Measurements from ENCODE around the gene CLIC3.
"Not testable (repeated sequence)": the region's sequence is repeated elsewhere in the genome, so short reads cannot be mapped to it uniquely, and the experiment has no call there.

The CLIC3 gene, protein sequence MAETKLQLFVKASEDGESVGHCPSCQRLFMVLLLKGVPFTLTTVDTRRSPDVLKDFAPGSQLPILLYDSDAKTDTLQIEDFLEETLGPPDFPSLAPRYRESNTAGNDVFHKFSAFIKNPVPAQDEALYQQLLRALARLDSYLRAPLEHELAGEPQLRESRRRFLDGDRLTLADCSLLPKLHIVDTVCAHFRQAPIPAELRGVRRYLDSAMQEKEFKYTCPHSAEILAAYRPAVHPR

DNA sequence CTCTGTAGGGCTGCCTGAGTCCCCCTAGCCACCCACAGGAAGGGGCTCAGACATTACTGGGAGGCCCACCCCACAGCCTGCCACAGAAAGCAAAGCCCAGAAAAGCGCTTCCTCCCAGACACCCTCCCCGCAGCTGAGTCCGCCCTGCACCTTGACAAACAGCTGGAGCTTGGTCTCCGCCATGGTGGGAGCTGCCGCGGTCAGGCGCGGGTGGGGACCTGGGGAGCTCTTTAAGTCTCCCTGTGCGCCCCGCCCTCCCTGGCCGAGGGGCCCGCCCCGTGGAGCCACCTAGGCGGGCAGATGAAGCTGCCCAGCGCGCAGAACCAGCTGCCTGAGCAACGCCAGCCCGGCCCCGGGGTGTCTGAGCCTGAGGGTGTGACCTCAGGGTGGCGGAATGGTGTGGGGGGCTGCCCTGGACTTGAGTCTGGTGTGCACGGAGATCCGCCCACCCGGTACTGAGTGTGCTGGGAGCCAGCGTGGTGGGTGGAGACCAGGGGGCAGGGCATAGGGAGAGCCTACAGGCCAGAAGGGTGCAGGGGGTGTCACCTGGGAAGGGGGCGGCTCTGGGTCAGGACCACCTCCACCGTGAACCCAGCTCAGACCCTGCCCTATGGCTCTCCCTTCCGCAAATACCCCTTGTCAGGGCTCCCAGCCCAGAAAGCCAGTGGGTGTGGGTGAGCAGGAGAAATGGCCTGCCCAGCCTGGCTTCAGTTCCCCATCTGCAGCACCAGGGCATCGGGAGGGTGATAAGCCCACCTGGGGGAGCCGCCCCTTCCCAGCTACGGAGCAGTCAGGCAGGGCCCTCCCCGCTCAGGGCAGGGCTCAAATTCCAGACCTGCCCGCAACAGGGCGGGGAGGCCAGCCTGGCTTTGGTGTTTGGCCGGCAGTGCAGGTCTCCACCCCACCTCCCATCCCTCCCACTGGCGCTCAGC, at the start of gene CLIC3:
TSS of gene CLIC3 (minus strand) at position 208 of the 932 bp plus-strand sequence. CDS start at position 183, 25 bp downstream.
- peak; percentile 23 to 55 (median 39) for DNase-seq

DNA sequence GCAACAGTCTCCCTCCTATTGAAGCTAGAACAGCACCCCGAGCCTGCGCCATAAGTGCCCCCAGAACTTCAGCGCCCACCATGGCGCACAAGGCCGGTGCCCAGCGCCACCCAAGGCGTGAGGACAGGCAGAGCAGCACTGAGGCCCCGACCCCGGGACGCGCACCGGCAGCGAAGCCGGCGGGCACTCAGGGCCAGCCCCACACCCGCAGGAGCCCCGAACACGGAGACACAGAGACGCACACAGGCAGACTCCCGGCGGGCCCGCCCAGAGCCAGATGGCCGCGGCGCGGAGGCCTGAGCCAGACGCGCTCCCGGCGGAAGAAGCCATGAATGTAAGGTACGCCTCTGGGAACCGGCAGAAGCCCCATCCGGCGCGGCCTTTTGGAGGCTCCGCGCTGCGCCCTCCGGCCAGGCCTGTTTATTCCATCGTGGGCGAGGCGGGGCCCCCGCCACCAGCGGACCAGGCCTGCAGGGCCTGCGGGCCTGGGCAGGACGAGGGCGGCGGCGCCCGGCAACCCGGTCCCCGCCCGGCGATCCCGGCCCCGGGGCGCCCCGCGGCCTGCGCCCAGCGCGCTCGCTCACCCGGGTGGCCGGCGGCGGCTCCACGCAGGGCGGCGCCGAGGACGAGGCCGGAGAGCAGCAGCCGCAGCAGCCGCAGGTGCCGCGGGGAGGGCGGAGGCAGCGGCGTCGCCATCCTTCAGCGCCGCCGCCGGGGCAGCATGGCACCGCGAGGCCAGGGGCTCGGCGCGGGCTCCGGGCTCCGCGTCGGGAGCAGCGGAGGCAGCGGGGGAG, 49.1 kb upstream of the CLIC3 start:
- peak in 1 of 3 donors; percentile 51 for DNase-seq

DNA sequence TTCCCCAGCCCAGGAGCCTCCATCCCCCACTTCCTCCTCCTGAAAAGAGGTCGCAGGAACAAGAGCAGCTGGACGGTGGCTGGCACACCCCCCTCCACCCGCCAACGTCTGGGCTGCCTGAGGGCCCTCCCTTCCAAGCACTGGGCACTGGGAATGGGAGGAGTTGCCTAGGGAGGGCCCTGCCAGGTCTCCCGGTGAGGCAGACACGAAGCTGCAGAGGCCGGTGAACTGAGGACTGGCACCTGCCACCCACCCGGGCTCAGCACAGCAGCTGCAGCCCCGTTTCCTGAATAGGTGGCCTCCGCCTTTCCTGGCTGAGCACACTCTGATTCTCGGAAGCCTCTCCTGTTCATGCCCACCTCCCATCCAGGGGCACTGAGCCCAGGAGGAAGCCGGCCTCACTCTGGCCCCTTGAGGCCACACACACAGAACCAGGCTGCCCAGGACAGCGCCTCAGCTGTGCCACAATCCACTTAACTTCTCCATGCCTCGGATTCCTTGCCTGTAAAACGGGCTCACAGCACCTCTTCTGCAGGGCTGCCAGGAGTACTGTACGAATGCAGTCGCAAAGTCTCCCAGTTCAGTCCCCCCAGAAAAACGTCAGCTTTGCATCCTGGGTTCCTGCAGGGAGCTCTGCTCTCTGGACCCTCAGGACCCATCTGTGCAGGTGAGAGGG, 48.3 kb upstream of the CLIC3 start:
- DNase-seq, result no peak

DNA sequence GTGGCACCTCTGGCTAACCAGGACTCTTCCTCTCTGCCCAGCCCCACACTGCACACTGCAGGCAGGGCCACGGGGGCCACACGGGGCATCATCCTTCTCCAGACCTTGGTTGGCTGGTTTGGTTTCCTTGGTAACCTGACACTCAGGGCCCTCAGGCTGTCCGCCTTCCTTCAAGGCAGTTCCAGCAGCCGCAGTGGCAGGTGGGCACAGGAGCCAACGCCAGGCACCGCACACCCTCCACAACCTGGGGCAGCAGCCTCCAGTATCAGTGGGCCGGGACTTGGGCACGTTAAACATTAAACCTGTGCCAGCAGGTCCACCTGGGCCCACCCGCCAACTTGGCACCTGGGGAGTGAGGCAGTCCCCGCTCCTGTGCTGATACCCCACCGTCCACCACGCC, 47.7 kb upstream of the CLIC3 start:
- no peak for DNase-seq

DNA sequence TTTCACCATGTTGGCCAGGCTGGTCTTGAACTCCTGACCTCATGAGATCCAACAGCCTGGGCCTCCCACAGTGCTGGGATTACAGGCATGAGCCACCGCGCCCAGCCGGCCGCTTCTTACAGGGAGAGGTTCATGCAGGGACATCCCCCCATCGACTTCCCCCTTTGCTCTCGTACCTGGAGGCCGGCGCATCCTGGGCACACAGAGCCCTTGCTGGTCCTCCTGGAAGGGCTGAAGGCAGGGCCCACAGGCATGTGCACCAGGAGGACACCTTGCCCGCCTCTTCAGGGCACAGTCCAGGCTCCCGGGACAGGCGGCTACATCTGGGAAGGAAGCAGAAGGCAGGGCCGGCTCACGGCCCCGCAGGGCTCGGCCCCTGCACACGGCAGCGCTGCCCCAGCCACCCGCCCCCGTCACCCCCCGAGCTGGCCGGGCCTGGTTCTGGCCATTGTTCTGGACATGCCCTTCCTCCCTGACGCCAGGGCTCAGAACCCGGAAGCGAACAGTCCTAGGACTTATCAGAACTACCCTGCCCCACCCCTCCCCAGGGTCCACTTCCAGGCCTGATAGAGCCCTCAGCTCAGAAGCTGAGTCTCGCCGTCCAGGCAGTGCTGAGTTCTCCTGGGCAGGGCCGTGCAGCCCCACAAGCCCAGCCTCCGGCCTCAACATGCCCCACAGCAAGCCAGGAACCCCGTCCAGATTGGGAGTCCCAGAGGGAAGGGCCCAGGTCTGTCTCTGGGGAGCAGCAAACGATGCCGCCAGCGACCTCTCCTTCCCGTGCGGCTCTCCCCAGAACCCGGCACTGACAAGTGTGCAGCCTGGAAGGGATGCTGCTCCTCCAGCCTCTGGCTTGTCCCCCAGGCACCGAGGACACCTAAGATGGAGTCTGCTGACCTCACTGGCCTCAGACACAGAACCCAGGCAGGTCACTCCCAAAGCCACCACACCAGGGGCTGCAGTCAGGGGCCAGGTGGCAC, 46.7 kb upstream of the CLIC3 start:
- DNase-seq, result no peak

DNA sequence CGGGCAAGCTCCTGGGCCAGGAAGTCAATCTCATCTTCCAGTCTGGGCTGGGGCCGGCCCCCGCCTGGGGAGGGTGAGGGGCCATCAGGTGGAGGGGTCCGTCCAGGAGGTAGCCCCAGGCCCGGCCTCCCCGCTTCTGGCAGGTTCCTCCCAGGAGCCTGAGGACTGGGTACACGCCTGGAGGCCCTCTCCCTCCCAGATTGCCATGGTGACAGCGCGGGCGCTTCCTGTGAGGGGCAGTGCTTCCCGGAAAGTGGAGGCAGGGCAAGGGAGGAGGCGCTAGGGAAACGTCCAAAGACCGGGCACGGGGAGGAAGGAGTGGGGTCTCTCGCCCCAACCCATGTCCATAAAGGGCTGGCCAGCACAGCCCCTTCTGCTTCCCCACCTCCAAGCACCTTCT, 44.8 kb upstream of the CLIC3 start:
- DNase-seq, result no peak

DNA sequence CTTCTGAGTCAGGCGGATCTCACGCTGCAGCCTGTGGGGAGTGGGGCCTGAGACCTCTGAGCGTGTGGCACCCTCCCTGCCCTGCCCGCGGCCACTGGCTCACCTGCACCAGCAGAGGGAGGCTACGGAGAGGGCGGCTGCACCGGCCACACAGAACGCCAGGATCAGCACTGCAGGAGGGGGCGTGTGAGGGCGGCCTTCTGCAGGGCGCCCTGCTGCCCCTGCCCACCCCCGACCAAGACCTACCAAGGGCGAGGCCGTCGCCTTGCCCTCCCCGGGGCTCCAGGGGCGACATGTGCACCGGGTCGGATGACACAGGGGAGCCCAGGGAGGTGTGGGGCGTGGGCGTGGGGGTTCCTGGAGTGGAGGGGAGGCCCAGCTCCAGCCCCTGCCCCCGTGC, 44.2 kb upstream of the CLIC3 start:
- no peak for DNase-seq

DNA sequence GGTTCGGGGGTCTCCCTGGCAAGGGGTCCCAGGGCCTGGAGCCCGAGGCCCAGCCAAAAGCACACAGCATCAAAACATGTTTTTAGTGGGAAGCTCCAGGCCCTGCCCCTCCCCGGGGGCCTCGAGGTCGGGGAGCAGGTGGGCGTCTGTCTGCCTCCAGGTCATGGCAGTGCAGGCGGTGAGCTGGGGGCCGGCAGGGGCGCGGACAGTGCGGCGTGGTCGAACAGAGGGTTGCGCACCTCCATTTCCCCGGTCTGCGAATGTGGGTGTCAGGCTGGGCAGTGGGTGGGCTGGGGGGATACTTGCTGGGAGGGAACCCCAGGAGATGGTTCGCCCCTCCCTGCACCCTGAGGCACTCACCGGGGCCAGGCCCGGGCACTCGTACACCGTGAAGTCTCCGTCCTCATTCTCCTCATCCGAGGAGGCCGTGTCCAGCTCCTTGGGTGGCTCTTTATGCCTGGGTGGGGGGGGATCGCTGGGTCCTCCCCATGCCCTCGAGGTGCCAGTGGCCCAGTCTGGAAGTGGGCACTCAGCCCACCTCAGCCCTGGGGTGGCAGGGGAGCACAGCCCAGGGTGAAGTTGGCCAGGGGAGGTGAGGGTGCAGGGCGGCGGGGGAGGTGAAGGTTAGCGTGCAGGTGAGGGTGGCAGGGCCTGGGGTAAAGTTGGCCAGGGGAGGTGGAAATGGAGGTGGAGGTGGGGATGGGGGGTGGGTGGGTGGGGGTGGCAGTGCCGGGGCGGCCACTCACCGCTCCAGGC, 43.4 kb upstream of the CLIC3 start:
- DNase-seq, result no peak

DNA sequence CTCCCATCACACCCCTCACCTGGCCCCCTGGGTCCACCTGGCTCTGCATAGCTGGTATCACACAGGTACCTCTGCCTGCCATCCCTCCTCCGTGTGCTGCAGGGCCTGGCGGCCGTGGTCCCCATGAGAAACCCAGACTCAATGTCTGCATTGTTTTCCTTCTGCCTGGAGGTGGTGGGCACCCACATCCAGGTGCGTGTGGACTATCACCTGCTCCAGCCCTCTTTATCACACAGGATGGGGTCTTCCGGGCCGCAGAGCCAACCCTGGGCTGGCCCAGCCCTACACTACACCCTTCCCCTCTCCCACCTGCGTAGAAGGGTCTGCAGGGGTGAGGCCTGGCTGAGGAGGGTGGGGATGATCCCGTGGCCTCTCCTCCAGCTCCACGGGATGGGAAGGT, 42.5 kb upstream of the CLIC3 start:
- DNase-seq, result no peak

DNA sequence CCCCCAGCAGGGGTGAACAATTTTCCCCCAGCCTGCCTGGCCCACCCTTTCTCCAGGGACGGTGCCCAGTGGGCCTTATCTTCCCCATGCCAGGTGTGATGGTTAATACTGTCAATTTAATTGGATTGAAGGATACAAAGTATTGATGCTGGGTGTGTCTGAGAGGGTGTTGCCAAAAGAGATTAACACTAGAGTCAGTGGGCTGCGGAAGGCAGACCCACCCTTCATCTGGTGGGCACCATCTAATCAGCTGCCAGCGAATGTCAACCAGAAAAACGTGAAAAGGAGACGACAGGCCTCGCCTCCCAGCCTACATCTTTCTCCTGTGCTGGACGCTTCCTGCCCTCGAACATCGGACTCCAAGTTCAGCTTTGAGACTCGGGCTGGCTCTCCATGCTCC, 41.1 kb upstream of the CLIC3 start:
- DNase-seq, result no peak

DNA sequence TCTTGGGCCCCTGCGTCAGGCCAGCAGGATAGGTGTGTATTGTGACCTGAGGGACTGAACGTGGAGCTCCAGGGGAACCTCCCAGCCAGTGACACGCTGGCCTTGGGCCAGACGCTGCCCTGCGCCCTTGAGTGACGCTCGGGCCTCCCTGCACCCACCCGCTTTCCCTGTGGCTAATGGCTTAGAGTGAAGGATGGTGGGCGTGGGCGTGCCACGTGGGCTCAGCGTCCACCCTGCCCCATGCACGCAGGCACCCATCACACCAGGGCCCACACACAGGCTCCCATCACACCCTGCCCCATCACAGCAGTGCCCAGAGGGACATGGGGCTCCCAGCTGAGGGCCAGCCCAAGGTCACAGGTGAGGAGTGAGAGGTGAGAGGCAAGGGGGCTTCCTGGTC, 40.7 kb upstream of the CLIC3 start:
- no peak for DNase-seq

DNA sequence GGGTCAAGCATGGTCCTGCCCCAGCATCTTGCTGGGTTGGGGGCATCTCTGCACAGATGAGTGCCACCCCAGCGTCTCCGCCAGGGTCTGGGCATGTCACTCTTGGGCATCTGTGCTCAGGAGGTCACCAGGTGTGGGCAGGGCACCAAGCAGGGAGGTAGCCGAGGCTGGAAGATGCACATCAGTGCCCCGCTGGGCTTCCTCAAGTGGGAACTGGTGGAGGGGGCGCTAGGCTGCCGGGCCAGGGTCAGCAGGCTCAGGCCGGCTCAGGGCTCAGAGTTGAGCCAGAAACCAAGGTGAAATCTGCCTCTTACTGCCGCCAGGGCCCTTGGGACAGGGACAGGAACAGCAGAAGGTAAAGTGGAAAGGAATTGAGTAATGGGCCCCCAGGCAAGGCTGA, 39.6 kb upstream of the CLIC3 start:
- no peak for DNase-seq

DNA sequence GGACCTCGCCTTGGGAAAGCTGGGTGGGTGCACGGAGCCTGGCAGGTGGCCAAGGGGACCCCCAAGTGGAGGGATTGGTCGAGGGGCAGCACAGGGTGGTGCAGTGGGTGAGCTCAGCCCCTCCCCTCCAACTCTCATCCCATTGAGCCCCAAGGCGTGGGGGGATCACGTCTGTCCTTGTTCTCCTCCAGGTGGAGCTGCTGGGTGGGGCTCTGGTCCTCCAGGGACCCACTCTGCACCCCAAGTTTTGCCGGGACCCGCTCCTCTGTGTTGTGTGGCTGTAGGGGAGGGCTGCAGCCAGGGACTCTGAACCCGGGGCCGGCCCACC, 39.1 kb upstream of the CLIC3 start:
- no peak for DNase-seq

DNA sequence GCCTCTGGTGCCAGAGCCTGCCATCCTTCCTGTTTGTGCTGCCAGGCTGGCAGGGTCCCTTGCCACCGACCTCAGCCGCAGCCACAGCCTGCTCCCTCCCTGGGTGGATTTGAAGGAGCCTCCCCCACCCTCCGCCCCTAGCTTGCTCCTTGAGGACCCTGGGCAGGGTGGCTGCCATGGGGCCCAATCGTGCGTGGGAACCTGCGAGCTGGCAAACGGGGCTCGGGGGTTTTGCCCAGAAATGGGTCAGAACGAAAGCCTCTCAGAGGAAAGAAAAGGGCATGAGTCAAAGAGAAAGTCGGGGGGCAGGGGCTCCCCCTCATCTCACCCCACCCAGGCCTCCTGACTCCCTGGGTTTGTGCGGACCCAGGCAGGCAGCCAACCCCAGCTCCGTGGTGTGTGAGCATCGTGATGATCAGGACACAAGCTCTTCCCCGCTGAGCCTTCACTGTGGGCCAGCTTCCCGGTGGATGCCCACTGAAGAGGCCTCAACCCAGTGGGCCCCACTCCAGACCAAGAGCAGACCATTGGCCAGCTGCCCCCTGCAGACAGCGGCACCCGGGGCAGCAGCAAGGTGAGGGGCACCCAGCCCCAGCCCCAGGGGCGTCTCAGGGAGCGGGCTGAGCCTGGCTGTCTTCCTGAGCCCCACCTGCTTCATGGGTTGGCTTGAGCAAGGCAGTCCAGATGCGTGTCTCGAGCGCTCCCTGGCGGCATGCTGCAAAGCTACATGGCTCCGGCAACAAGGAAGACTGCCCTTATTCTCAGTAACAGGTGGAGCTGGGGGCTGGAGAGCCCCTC, 38.5 kb upstream of the CLIC3 start:
- peak; percentile 85 to 91 (median 88) for DNase-seq

DNA sequence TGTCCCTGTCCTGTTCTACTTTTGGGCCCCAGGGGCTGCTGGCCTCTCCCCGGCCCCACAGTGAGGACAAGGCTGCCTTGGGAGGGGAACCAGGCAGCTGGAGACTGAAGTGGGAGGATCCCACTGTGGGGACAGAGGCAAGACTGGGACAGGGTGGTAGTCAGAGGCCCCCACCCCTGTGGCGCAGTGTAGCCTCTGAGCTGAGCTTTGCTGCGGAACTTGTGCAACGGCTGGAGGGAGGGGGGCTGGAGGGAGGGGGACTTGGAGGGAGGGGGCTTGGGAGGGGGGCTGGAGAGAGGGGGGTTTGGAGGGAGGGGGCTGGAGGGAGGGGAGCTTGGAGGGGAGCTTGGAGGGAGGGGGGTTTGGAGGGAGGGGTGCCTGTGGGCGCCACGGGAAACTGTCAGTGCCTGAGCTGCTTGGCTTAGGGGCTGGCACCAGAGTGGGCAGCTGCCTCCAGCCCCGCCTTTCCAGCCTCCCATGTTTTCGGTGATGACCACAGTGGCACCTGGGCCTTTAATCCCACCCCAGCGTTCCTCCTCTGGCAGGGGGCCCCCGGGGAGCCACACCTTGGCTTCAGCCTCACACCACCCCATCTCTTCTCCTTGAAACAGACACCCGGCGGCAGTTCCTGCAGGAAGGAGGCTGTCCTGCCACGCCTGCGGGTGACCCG, 37.8 kb upstream of the CLIC3 start:
- DNase-seq, result peak; percentile 47 to 58 (median 50)

DNA sequence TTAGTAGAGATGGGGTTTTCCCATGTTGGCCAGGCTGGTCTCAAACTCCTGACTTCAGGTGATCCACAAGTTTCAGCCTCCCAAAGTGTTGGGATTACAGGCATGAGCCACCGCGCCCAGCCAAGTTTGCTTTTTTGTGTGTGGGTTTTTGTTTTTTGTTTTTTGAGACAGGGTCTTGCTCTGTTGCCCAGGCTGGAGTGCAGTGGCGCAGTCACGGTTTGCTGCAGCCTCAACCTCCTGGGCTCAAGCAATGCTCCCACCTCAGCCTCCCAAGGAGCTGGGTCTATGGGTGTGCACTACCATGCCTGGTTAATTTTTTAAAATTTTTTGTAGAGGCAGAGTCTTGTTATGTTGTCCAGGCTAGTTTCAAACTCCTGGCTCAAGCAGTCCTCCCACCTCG, 37.1 kb upstream of the CLIC3 start:
- DNase-seq, result not testable (repeated sequence)

DNA sequence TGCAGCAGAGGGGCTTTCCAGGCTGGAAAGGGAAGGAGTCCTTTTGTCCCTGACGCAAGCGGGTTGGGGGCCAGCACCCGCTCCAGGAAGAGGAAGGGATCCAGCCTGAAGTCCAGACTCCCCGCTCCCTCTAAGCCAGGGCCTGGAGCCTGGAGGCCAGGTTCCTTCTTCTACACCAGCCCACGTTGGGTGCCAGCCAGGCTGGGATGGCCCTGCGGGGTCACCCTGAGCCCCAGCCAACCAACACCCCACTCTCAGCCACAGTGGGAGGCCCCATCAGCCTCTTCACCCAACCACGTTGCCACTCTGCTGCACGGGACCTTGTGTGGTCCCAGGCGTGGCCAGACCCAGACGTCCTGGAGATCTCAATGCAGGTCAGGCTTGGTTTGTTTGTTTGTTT, 36.5 kb upstream of the CLIC3 start:
- DNase-seq, result peak; percentile 89 to 94 (median 93)

DNA sequence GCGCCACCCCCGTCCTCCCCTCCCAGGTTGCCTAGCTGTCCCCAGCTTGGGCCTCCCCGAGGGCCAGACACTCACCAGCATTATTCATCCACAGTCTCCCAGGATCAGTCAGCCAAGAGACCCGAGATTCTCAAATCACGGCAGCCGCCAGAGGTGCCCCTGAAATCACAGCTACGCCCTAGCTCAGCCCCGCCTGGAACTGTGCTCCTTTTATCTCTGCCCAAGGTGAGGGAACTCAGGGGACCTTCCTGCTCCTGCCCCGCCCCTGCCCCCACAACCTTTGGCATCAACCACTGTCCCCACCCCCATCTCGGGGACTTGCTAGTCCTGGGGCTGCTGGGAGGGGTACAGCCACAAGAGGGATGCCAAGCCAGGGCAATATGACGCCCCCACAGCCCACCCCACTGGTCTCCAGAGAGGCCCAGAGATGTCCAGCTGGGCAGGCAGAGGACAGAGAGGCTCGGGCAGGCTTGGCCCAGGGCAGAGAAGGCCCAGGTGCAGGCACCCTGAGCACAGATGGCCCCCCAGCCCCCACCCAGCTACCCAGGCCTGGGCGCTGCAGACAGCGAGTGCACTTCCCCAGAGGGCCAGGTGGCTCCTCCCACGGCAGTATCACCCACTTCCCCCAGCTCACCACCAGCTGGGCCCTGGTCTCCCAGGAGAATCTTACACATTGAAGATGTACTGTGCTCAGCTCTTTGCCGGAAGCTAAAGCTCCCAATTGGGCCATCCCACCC, 35.7 kb upstream of the CLIC3 start, which contains the start of gene FUT7:
TSS of gene FUT7 (minus strand) at position 185 of the 737 bp plus-strand sequence. CDS start at position 88, 97 bp downstream.
- DNase-seq, result peak; percentile 38 to 58 (median 42)
